ENCODE results near the gene SEMA3A.

The SEMA3A gene

GRCh38 chr7:84108787-84109186, 85.8 kb downstream of the SEMA3A start:
- H3K4me3 ChIP-seq (ENCODE audit: low read depth, low read length) = no peak overlapping the region
- TF ChIP-seq CTCF (IDR thresholded peaks at IDR 0.05; ENCODE audit: control insufficient read depth, extremely low read depth, insufficient read depth) = no peak
- no peak for DNase-seq (ENCODE audit: low read depth)

GRCh38 chr7:84108119-84108518, 86.5 kb downstream of the SEMA3A start:
- no peak for DNase-seq (ENCODE audit: low read depth)
- no peak for TF ChIP-seq CTCF (IDR thresholded peaks at IDR 0.05; ENCODE audit: control insufficient read depth, extremely low read depth, insufficient read depth)
- H3K4me3 ChIP-seq (ENCODE audit: low read depth, low read length) = no peak overlapping the region

DNA sequence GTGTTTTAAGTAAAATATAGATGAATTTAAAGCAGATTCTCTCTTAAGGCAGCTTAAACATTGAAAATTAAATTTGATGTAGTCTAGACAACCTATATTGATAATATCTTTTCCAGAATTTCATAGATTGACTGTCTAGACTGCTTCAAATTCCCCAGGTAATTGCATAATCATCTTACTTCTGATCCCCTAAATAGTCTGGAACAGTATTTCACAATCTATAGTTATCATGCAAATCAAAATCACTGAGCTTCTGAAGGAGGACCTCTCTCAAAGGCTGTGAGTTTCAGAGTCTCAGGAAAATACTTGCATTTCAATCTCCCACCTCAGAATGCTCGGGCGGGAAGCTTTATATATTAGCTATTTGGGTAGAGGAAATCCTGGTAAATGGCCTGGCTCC, 87.3 kb downstream of the SEMA3A start:
- no peak for TF ChIP-seq CTCF (IDR thresholded peaks at IDR 0.05; ENCODE audit: control insufficient read depth, extremely low read depth, insufficient read depth)
- no peak for DNase-seq (ENCODE audit: low read depth)
- H3K4me3 ChIP-seq (ENCODE audit: low read depth, low read length) = no peak overlapping the region

DNA sequence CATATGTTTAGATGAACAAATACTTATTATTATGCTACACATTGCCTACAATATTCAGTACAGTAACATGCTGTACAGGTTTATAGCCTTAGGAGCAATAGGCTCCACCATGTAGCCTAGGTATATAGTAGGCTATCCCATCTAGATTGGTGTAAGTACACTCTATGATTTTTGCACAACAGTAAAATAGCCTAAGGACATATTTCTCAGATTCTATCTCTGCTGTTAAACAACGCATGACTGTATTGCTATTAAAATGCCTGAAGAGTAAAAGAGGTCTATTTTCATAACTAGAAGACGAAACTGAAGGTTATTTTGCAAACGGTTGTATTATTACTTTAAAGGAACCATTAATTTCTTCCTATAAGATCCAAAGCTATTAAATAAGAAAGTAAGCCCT, 88.3 kb downstream of the SEMA3A start:
- no peak for TF ChIP-seq CTCF (IDR thresholded peaks at IDR 0.05; ENCODE audit: control insufficient read depth, extremely low read depth, insufficient read depth)
- DNase-seq (ENCODE audit: low read depth) = no peak
- no peak overlapping the region for H3K4me3 ChIP-seq (ENCODE audit: low read depth, low read length)

- no peak for TF ChIP-seq CTCF (IDR thresholded peaks at IDR 0.05; ENCODE audit: control insufficient read depth, extremely low read depth, insufficient read depth)
- no peak overlapping the region for H3K4me3 ChIP-seq (ENCODE audit: low read depth, low read length)
- DNase-seq (ENCODE audit: low read depth) = no peak
Observed at GRCh38 chr7:84105586-84105985, 89.0 kb downstream of the SEMA3A start.

- TF ChIP-seq CTCF (IDR thresholded peaks at IDR 0.05; ENCODE audit: control insufficient read depth, extremely low read depth, insufficient read depth) = no peak
- H3K4me3 ChIP-seq (ENCODE audit: low read depth, low read length) = no peak overlapping the region
- DNase-seq (ENCODE audit: low read depth) = no peak
Observed at GRCh38 chr7:84104826-84105225, 89.8 kb downstream of the SEMA3A start.

GRCh38 chr7:84102213-84102612, 92.4 kb downstream of the SEMA3A start:
- no peak for DNase-seq (ENCODE audit: low read depth)
- no peak for TF ChIP-seq CTCF (IDR thresholded peaks at IDR 0.05; ENCODE audit: control insufficient read depth, extremely low read depth, insufficient read depth)
- H3K4me3 ChIP-seq (ENCODE audit: low read depth, low read length) = no peak overlapping the region
